ENCODE measurements around the gene PMPCA. TPM values are rescaled to one million over a fixed set of nuclear protein-coding genes. Genes with fewer than 3 reads are reported as not detected.

The PMPCA gene
- total and polyA plus RNA-seq, 4 donors = 27.0 to 75.6 (median 41.6) TPM

GRCh38 chr9:136376457-136376856 is 34.0 kb upstream of the PMPCA start:
- peaks cover 0 to 21% (median 7%) of the 10 kb centered on the region in 4 donors for H3K36me3 ChIP-seq (ENCODE audit: control insufficient read depth in 4 of 4, insufficient read depth in 3 of 4, low read depth in 1 of 4, low read length in 3 of 4)
- no peaks in the 10 kb centered on the region for H3K27me3 ChIP-seq (ENCODE audit: control insufficient read depth in 4 of 4, insufficient read depth in 4 of 4, low read length in 3 of 4)
- no peak for TF ChIP-seq RXRA (IDR thresholded peaks at IDR 0.05)
- no peak for TF ChIP-seq NR2F2 (IDR thresholded peaks at IDR 0.05)
- TF ChIP-seq EGR1 (IDR thresholded peaks at IDR 0.05; ENCODE audit: low read depth in 2 of 2) = no peak
- TF ChIP-seq FOXA2 (IDR thresholded peaks at IDR 0.05) = no peak
- TF ChIP-seq YY1 (IDR thresholded peaks at IDR 0.05) = no peak
- TF ChIP-seq HNF4G (IDR thresholded peaks at IDR 0.05) = no peak
- TF ChIP-seq ZBTB33 (IDR thresholded peaks at IDR 0.05) = no peak
- TF ChIP-seq, protein P1, sequence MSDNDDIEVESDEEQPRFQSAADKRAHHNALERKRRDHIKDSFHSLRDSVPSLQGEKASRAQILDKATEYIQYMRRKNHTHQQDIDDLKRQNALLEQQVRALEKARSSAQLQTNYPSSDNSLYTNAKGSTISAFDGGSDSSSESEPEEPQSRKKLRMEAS (IDR thresholded peaks at IDR 0.05) = no peak
- TF ChIP-seq CTCF (IDR thresholded peaks at IDR 0.05; ENCODE audit: low read depth, low read length, missing input control) = no peak
- TF ChIP-seq SP1 (IDR thresholded peaks at IDR 0.05) = no peak
- H3K4me3 ChIP-seq (ENCODE audit: low read depth in 1 of 3, low read length in 3 of 3) = no peak overlapping the region
- peaks cover 0 to 22% (median 11%) of the 10 kb centered on the region in 4 donors for H3K4me1 ChIP-seq (ENCODE audit: control insufficient read depth in 4 of 4, insufficient read depth in 4 of 4, low read length in 3 of 4)
- H3K9ac ChIP-seq (ENCODE audit: low read depth in 1 of 2, low read length in 2 of 2) = no peak overlapping the region
- no peak overlapping the region for H3K27ac ChIP-seq (ENCODE audit: low read depth in 1 of 2, low read length in 2 of 2)
- 90% methylated on average over 8 of the region's 8 CpGs for WGBS
- H3K9me3 ChIP-seq (ENCODE audit: control insufficient read depth in 4 of 4, low read length in 3 of 4) = no peaks in the 10 kb centered on the region
- DNase-seq (ENCODE audit: low spot score) = no peak

- TF ChIP-seq FOXA1 (IDR thresholded peaks at IDR 0.05) = no peak
- TF ChIP-seq HNF4A (conservative IDR thresholded peaks at IDR 0.05) = no peak
- TF ChIP-seq, protein P1 (IDR thresholded peaks at IDR 0.05) = no peak
- TF ChIP-seq ZBTB33 (IDR thresholded peaks at IDR 0.05) = no peak
- TF ChIP-seq RXRA (IDR thresholded peaks at IDR 0.05) = no peak
- TF ChIP-seq CTCF (IDR thresholded peaks at IDR 0.05; ENCODE audit: low read depth, low read length, missing input control) = no peak
- Histone ChIP-seq H3K27ac (ENCODE audit: low read depth in 1 of 2, low read length in 2 of 2) (no peak overlapping the region), H3K27me3 (ENCODE audit: control insufficient read depth in 4 of 4, insufficient read depth in 4 of 4, low read length in 3 of 4) (no peaks in the 10 kb centered on the region), H3K9me3 (ENCODE audit: control insufficient read depth in 4 of 4, low read length in 3 of 4) (no peaks in the 10 kb centered on the region), H3K4me3 (ENCODE audit: low read depth in 1 of 3, low read length in 3 of 3) (no peak overlapping the region), H3K9ac (ENCODE audit: low read depth in 1 of 2, low read length in 2 of 2) (no peak overlapping the region), H3K4me1 (ENCODE audit: control insufficient read depth in 4 of 4, insufficient read depth in 4 of 4, low read length in 3 of 4) (peaks cover 0 to 18% (median 8%) of the 10 kb centered on the region in 4 donors), H3K36me3 (ENCODE audit: control insufficient read depth in 4 of 4, insufficient read depth in 3 of 4, low read depth in 1 of 4, low read length in 3 of 4) (peaks cover 0 to 32% (median 12%) of the 10 kb centered on the region in 4 donors)
- WGBS = 92% methylated on average over 32 of the region's 32 CpGs
- no peak for DNase-seq (ENCODE audit: low spot score)
Measured at GRCh38 chr9:136377341-136378169, 32.9 kb upstream of the PMPCA start.

Measured in liver (tissue), 9 donors.